H1 (cell line): ENCODE measurements around the gene IFT74. TPM values are rescaled to one million over a fixed set of nuclear protein-coding genes. Genes with fewer than 3 reads are reported as not detected.

Experiments
- CTCF ChIA-PET: fragments of 300-600 bp; sonication (Branson Sonifier 250); formaldehyde crosslinking; loops from one replicate; lab custom pipeline; 2021; ENCODE audit not compliant: partially characterized antibody; lab: Charles Lee
- POLR2A ChIA-PET: fragments of 300-600 bp; sonication (Branson Sonifier 250); formaldehyde crosslinking; loops from one replicate; lab custom pipeline; 2021; ENCODE audit warnings: inconsistent platforms; ENCODE audit not compliant: partially characterized antibody; lab: Charles Lee
- DNase-seq, 2 experiments: peaks; one replicate each; pipeline versions ENCODE4 v3.0.0 to v3.0.0-alpha.2; 2010 to 2022; ENCODE audit warnings: low spot score in 2 of 2, low read depth in 1 of 2, mixed read lengths in 1 of 2
- FAIRE-seq: peaks from 2 replicates; lab custom pipeline; 2011; peaks lifted over from hg19 to GRCh38; lab: Jason Lieb, UNC
- H2AFZ ChIP-seq: 2 replicates; pipeline ENCODE4 v1.8.1; 2012; ENCODE audit warnings: low read length, inconsistent platforms
- H2AK5ac ChIP-seq: 2 replicates; pipeline ENCODE4 v1.6.1; 2013; ENCODE audit warnings: low read depth, low read length
- H2BK120ac ChIP-seq: replicated peaks from 2 replicates; pipeline ENCODE3; 2013; ENCODE audit warnings: low read depth, low read length, inconsistent platforms
- H2BK12ac ChIP-seq: 2 replicates; pipeline ENCODE4 v1.6.1; 2013; ENCODE audit warnings: low read depth, low read length
- H2BK15ac ChIP-seq: 2 replicates; pipeline ENCODE4 v1.6.1; 2013; ENCODE audit warnings: low read length
- H2BK20ac ChIP-seq: 2 replicates; pipeline ENCODE4 v1.6.1; 2013; ENCODE audit warnings: low read length
- H2BK5ac ChIP-seq: 2 replicates; pipeline ENCODE4 v1.6.1; 2013; ENCODE audit warnings: low read depth, low read length
- H3K14ac ChIP-seq: 2 replicates; pipeline ENCODE4 v1.6.1; 2013; ENCODE audit warnings: inconsistent platforms; ENCODE audit not compliant: insufficient read length
- H3K18ac ChIP-seq: 2 replicates; pipeline ENCODE4 v1.6.1; 2013; ENCODE audit warnings: low read length; ENCODE audit errors: extremely low read depth
- H3K23ac ChIP-seq: 2 replicates; pipeline ENCODE4 v1.6.1; 2013; ENCODE audit warnings: inconsistent platforms; ENCODE audit not compliant: insufficient read length
- H3K23me2 ChIP-seq: 2 replicates; pipeline ENCODE4 v1.6.1; 2013; ENCODE audit warnings: low read depth, low read length
- H3K27ac ChIP-seq: 2 replicates; pipeline ENCODE4 v1.6.1; 2011; ENCODE audit warnings: low read depth, low read length, inconsistent platforms
- H3K27me3 ChIP-seq, 4 experiments: replicated peaks in 1 of 4; 1 replicate in 1 of 4; 2 replicates in 3 of 4; pipeline versions ENCODE4 v1.6.1 to v1.8.1; 2011 to 2013; ENCODE audit warnings: low read length in 3 of 4, mild to moderate bottlenecking in 3 of 4, inconsistent platforms in 2 of 4, mixed read lengths in 2 of 4, moderate library complexity in 1 of 4; ENCODE audit not compliant: control insufficient read depth in 3 of 4, insufficient read depth in 3 of 4; ENCODE audit errors: extremely low read depth in 1 of 4
- H3K36me3 ChIP-seq, 4 experiments: 2 replicates each; pipeline versions ENCODE4 v1.6.1 to v1.8.1; 2011 to 2013; ENCODE audit warnings: mild to moderate bottlenecking in 4 of 4, low read length in 3 of 4, moderate library complexity in 2 of 4, control low read depth in 1 of 4, inconsistent platforms in 1 of 4; ENCODE audit not compliant: insufficient read depth in 4 of 4, control insufficient read depth in 2 of 4
- H3K4ac ChIP-seq: replicated peaks from 2 replicates; pipeline ENCODE3; 2013; ENCODE audit warnings: low read length, low read depth, mixed read lengths, inconsistent platforms; ENCODE audit not compliant: insufficient read length
- H3K4me1 ChIP-seq, 4 experiments: replicated peaks in 1 of 4; 1 replicate in 1 of 4; 2 replicates in 3 of 4; pipeline versions ENCODE4 v1.6.1 to v1.8.1; 2011 to 2013; ENCODE audit warnings: low read length in 3 of 4, inconsistent platforms in 2 of 4, mixed read lengths in 1 of 4; ENCODE audit not compliant: insufficient read depth in 4 of 4, control insufficient read depth in 3 of 4
- H3K4me2 ChIP-seq, 2 experiments: 2 replicates each; pipeline versions ENCODE4 v1.6.1 to v1.8.1; 2011 to 2013; ENCODE audit warnings: low read depth in 2 of 2, low read length in 2 of 2, control low read depth in 1 of 2, inconsistent platforms in 1 of 2, mild to moderate bottlenecking in 1 of 2; ENCODE audit not compliant: insufficient read depth in 1 of 2
- H3K4me3 ChIP-seq, 4 experiments: fragments of 200-600, 300-600 bp in 1 of 4; sonication (generic), shearing (Covaris generic), sonication (Bioruptor Twin) in 1 of 4; 2 replicates each; pipeline versions ENCODE4 v1.5.1 to v1.8.1; 2011 to 2016; ENCODE audit warnings: low read length in 4 of 4, low read depth in 3 of 4, control low read depth in 2 of 4, inconsistent platforms in 2 of 4, mild to moderate bottlenecking in 2 of 4, mixed read lengths in 1 of 4, moderate library complexity in 1 of 4; ENCODE audit not compliant: insufficient read depth in 2 of 4; ENCODE audit errors: extremely low read depth in 1 of 4
- H3K56ac ChIP-seq: replicated peaks from 2 replicates; pipeline ENCODE3; 2013; ENCODE audit warnings: low read depth, mild to moderate bottlenecking, mixed read lengths, low read length, inconsistent platforms; ENCODE audit not compliant: insufficient read length
- H3K79me1 ChIP-seq: 2 replicates; pipeline ENCODE4 v1.6.1; 2013; ENCODE audit warnings: low read depth, low read length, control low read depth
- H3K79me2 ChIP-seq, 2 experiments: 2 replicates each; pipeline versions ENCODE4 v1.6.1 to v1.8.1; 2012 to 2013; ENCODE audit warnings: low read length in 2 of 2, mild to moderate bottlenecking in 2 of 2, inconsistent platforms in 1 of 2; ENCODE audit not compliant: insufficient read depth in 2 of 2, control insufficient read depth in 1 of 2
- H3K9ac ChIP-seq, 4 experiments: replicated peaks in 1 of 4; 1 replicate in 1 of 4; 2 replicates in 3 of 4; pipeline versions ENCODE4 v1.6.1 to v1.8.1; 2011 to 2013; ENCODE audit warnings: low read depth in 3 of 4, low read length in 3 of 4, control low read depth in 2 of 4, mild to moderate bottlenecking in 2 of 4, moderate library complexity in 2 of 4, inconsistent platforms in 1 of 4; ENCODE audit errors: extremely low read depth in 1 of 4
- H3K9me3 ChIP-seq, 2 experiments: 2 replicates each; pipeline versions ENCODE4 v1.6.1 to v1.8.1; 2012 to 2013; ENCODE audit warnings: mild to moderate bottlenecking in 2 of 2, moderate library complexity in 2 of 2, control low read depth in 1 of 2, inconsistent platforms in 1 of 2, low read depth in 1 of 2, low read length in 1 of 2, mixed read lengths in 1 of 2; ENCODE audit not compliant: insufficient read depth in 2 of 2
- H4K20me1 ChIP-seq, 2 experiments: replicated peaks in 1 of 2; 2 replicates each; pipeline versions ENCODE3 to v1.8.1; 2011 to 2013; ENCODE audit warnings: inconsistent platforms in 2 of 2, low read length in 2 of 2, mild to moderate bottlenecking in 1 of 2; ENCODE audit not compliant: insufficient read depth in 2 of 2, control insufficient read depth in 1 of 2
- H4K5ac ChIP-seq: 2 replicates; pipeline ENCODE4 v1.6.1; 2013; ENCODE audit warnings: low read length, low read depth, mixed read lengths, inconsistent platforms; ENCODE audit not compliant: insufficient read length
- H4K8ac ChIP-seq: 2 replicates; pipeline ENCODE4 v1.8.0; 2013; ENCODE audit warnings: mild to moderate bottlenecking, moderate library complexity, low read length, inconsistent platforms; ENCODE audit not compliant: insufficient read depth; ENCODE audit errors: extremely low read depth
- H4K91ac ChIP-seq: replicated peaks from 2 replicates; pipeline ENCODE3; 2013; ENCODE audit warnings: low read length, mixed read lengths, inconsistent platforms; ENCODE audit not compliant: insufficient read length
- BCL11A ChIP-seq, 2 experiments: IDR thresholded peaks; one replicate each; pipeline ENCODE4 v1.6.1; 2011; ENCODE audit warnings: low read depth in 2 of 2, low read length in 2 of 2, mild to moderate bottlenecking in 2 of 2
- BRCA1 ChIP-seq: IDR thresholded peaks from 2 replicates; pipeline ENCODE4 v1.6.1; 2012; ENCODE audit warnings: low read depth, low read length, improper control_type of control experiment
- CBX5 ChIP-seq: fragments of 300-800, 300-1000 bp; sonication (generic); IDR thresholded peaks from 2 replicates; pipeline ENCODE4 v1.7.1; 2016; ENCODE audit warnings: antibody characterized with exemption, low read length, low read depth
- E2F6 ChIP-seq: IDR thresholded peaks from 2 replicates; pipeline ENCODE4 v1.6.1; 2012; ENCODE audit warnings: inconsistent platforms
- EGR1 ChIP-seq: IDR thresholded peaks from 2 replicates; pipeline ENCODE4 v1.6.1; 2011; ENCODE audit warnings: low read depth, low read length, borderline replicate concordance
- RNF2 ChIP-seq: fragments of 200-900, 300-1000 bp; sonication (generic); IDR thresholded peaks from 2 replicates; pipeline ENCODE4 v1.7.1; 2016; ENCODE audit warnings: borderline replicate concordance, low read depth, mild to moderate bottlenecking, antibody characterized with exemption, low read length; ENCODE audit not compliant: poor library complexity, severe bottlenecking; ENCODE audit errors: missing control alignments
- SRF ChIP-seq: IDR thresholded peaks from 2 replicates; pipeline ENCODE4 v1.6.1; 2011; ENCODE audit warnings: mild to moderate bottlenecking, low read depth, low read length, moderate library complexity
- TAF1 ChIP-seq: IDR thresholded peaks from 2 replicates; pipeline ENCODE4 v1.6.1; 2011; ENCODE audit warnings: mild to moderate bottlenecking, low read depth, low read length
- TEAD4 ChIP-seq: IDR thresholded peaks from 2 replicates; pipeline ENCODE4 v1.6.1; 2012; ENCODE audit warnings: low read depth, low read length, inconsistent platforms, mixed read lengths
- WGBS, 2 experiments: shearing (Covaris generic) in 1 of 2; methylation state at CpG; one replicate each; pipeline versions ENCODE4 v1.1.6 to v1.1.7; 2013 to 2015; ENCODE audit warnings: low lambda C conversion rate in 2 of 2, mixed read lengths in 2 of 2, inconsistent platforms in 1 of 2, low coverage in 1 of 2, missing lambda C conversion rate in 1 of 2; ENCODE audit not compliant: insufficient replicate concordance in 2 of 2, insufficient coverage in 1 of 2, insufficient read length in 1 of 2; ENCODE audit errors: extremely low coverage in 1 of 2, missing lambda C conversion rate in 1 of 2; 5-methylcytosine and 5-hydroxymethylcytosine counted together
- polyA plus RNA-seq, 7 experiments: library from polyadenylated mRNA; depleted of rRNA in 3 of 7; stranded (reverse) in 5 of 7; unstranded in 2 of 7; fragments of >200 nt in 5 of 7; fragments of 200-250 nt in 2 of 7; gene quantifications; 1 replicate in 5 of 7; 2 replicates in 1 of 7; 4 replicates in 1 of 7; pipeline versions ENCODE4 v1.2.1 to v1.2.3, GENCODE V29; 2011 to 2013; ENCODE audit warnings: missing spikeins in 2 of 7, mixed read lengths in 2 of 7
- total RNA-seq: library from RNA; stranded (reverse); fragmentation: NEBNext Ultra II Directional; extraction: Animal tissue kit (Norgen Biotek cat#: 25700); gene quantifications from 2 replicates; pipeline ENCODE4 v1.2.1, GENCODE V29; 2021

The IFT74 gene
- total and polyA plus RNA-seq, 2 of the 8 experiments (the other 6 are each of a cell fraction or from before 2014, with no cell fraction given), result 4.4 to 17.8 TPM

GRCh38 chr9:27022920-27023319 lies 66.7 kb downstream of the IFT74 start:
- Histone ChIP-seq H3K56ac (no peak overlapping the region), H3K36me3 (peaks cover 0 to 12% (median 4%) of the 10 kb centered on the region in 4 experiments; a peak in 5 of 8 replicates), H3K27me3 (no peaks in the 10 kb centered on the region), H4K20me1 (no peaks in the 10 kb centered on the region), H2BK5ac (no peak overlapping the region), H3K9me3 (no peaks in the 10 kb centered on the region), H3K23ac (no peak overlapping the region), H2AFZ (no peak overlapping the region), H4K8ac (no peak overlapping the region), H4K5ac (no peak overlapping the region), H3K4me1 (no peaks in the 10 kb centered on the region), H3K23me2 (no peaks in the 10 kb centered on the region), H4K91ac (no peak overlapping the region), H3K9ac (no peak overlapping the region), H2BK15ac (no peak overlapping the region), H3K18ac (no peak overlapping the region), H3K4me3 (no peak overlapping the region), H3K4ac (no peak overlapping the region), H3K79me1 (no peaks in the 10 kb centered on the region), H2BK20ac (no peak overlapping the region), H3K79me2 (no peaks in the 10 kb centered on the region), H2AK5ac (no peak overlapping the region), H3K4me2 (no peak overlapping the region), H3K14ac (no peak overlapping the region), H2BK120ac (no peak overlapping the region), H2BK12ac (no peak overlapping the region), H3K27ac (no peak overlapping the region)
- FAIRE-seq, result no peak
- WGBS, 2 experiments, result 98% methylated on average over 5 of the region's 5 CpGs; no CpG with 5 or more reads in 1 of the 2 experiments
- CTCF ChIA-PET, result interaction anchor here (0.6 kb wide), 1 partner anchor 15 kb away, joined by 3 read pairs; no protein-coding TSS in a partner anchor
- no peak for DNase-seq
- POLR2A ChIA-PET, result no interaction called here
- TF ChIP-seq BRCA1 (no peak), EGR1 (no peak), TAF1 (no peak), TEAD4 (no peak), E2F6 (no peak), SRF (no peak), CBX5 (no peak), BCL11A (IDR thresholded peaks at IDR 0.05; ENCODE audit: low read depth in 2 of 2, low read length in 2 of 2) (no peak), RNF2 (no peak)
